C4-2B (cell line): ENCODE measurements around the gene NLK.

Experiments
- ZFX ChIP-seq: fragments of 450-650 bp; IDR thresholded peaks from 2 replicates; pipeline ENCODE4 v1.6.1; 2017
- TF ChIP-seq, protein P1 (sequence below): fragments of 450-650 bp; conservative IDR thresholded peaks from 2 replicates; pipeline ENCODE4 v1.5.1; 2017; ENCODE audit warnings: mild to moderate bottlenecking

DNA sequence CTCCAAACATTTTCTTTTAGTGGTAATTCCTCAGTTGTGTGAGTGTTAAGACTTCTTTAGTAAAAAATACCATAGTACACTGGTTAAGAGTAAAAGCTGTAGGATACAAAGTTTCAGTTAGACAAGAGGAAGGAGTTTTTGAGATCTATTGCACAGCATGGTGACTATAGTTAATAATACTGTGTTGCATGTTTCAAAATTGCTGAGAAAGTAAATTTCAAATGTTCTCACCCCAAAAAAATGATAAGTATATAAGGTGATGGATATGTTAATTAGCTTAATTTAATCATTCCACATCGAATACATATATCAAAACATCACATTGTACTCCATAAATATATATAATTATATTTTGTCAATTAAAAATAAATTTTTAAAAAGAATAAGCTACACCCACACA is 22.0 kb upstream of the NLK start:
- TF ChIP-seq, protein P1, sequence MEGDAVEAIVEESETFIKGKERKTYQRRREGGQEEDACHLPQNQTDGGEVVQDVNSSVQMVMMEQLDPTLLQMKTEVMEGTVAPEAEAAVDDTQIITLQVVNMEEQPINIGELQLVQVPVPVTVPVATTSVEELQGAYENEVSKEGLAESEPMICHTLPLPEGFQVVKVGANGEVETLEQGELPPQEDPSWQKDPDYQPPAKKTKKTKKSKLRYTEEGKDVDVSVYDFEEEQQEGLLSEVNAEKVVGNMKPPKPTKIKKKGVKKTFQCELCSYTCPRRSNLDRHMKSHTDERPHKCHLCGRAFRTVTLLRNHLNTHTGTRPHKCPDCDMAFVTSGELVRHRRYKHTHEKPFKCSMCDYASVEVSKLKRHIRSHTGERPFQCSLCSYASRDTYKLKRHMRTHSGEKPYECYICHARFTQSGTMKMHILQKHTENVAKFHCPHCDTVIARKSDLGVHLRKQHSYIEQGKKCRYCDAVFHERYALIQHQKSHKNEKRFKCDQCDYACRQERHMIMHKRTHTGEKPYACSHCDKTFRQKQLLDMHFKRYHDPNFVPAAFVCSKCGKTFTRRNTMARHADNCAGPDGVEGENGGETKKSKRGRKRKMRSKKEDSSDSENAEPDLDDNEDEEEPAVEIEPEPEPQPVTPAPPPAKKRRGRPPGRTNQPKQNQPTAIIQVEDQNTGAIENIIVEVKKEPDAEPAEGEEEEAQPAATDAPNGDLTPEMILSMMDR, result no peak
- TF ChIP-seq ZFX, result no peak
